Stimulated activated CD4-positive, alpha-beta T cell treated with anti-CD3 and anti-CD28 coated beads, TNF-alpha, amount 100 ng/mL, for 48 hours (primary cell): ENCODE results near the gene SOD2.
"Not testable (repeated sequence)": the region's sequence is repeated elsewhere in the genome, so short reads cannot be mapped to it uniquely, and the experiment has no call there.

Experiments
- DNase-seq, 3 donors: peaks; one replicate each; pipeline ENCODE4 v3.0.0-alpha.2; 2020; ENCODE audit warnings: low read depth in 3 of 3

Gene SOD2

DNA sequence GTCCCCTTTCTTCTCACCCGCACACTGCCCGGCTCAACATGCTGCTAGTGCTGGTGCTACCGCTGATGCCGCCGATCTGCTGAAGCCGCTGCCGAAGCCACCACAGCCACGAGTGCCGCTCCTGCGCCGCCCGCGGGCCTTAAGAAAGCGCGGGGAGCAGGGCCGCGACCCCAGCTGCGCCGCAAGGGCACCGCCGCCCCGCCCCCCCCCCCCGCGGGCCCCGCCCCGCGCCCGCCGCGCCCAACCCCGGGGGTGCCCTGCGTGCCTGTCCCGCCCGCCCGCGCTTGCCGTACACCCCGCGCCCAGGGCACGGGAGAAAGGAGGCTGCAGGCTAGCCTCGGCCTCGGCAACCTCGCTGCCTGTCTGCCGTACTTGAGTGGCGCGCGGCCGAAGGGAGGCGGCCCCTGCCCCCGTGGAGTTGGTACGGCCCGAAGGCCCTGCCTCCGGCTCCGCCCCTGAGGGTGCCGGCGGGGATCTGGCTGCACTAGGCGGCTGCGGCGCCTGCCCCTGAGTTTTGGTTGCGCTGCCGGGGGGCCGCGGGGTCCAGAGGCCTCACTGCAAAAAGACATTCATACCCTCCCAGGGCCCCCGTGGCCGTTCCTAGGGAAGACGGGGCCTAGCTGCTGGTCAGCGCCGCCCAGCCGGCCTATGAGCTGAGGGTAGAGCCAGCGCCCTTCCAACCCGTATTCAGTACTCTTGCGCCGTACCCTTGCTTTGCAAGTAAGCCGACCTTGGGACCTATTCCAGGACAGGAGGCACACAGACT lies at the start of gene SOD2:
SOD2 (minus strand) TSS at position 114 of the 766 bp plus-strand sequence; CDS start at position 40, 74 bp downstream.
- DNase-seq: peak; percentile 63 to 77 (median 72)

DNA sequence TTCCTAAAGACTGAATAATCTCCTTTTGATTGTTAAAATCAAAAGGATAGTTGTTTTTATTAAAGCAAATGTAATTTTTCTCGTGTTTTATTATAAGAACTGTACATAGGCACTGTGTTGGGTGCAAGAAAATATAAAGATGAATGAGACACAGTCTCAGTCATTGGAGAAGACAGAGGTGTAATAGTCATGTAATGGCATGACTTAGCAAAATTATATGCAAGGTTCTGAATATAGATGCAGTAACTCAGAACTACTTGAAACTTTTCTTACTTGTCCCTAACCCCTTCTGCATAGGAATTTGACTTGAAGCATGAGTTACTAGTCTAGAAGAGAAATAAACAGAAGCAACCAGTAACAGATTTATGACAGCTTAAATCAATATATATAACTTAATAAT lies 49.1 kb upstream of the SOD2 start:
- DNase-seq: no peak

DNA sequence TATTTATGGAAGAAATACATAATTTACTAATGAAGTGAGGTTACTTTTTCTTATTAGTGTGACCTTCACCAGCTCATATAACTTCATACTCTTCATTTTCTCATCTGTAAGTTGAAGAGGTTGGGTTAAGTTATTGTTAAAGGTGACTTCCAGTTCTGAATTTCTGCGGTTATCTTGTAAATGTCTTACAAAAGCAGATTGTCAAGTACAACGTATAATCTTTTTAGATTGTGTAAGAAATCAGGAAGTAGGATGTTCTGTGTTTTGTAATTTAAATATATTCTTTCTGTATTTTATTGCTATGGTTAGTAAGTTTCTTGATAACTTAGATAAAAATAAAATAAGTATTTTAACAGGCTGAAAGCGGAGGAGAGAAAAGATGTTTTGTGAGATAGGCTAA lies 46.3 kb upstream of the SOD2 start:
- DNase-seq: no peak

DNA sequence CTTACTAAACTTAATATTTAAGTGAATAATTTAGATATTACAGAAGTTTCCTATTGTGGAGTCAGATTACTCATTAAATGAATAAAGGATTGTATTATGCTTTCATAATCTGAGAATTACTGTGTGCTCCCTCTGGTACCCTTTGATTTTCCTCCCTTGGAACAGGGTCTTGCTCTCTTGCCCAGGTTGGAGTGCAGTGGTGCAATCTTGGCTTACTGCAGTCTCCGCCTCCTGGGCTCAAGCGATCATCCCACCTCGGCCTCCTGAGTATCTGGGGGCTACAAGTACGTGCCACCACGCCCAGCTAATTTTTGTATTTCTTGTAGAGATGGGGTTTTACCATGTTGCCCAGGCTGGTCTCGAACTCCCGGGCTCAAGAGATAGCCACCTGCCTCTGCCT lies 43.9 kb upstream of the SOD2 start:
- no peak for DNase-seq

DNA sequence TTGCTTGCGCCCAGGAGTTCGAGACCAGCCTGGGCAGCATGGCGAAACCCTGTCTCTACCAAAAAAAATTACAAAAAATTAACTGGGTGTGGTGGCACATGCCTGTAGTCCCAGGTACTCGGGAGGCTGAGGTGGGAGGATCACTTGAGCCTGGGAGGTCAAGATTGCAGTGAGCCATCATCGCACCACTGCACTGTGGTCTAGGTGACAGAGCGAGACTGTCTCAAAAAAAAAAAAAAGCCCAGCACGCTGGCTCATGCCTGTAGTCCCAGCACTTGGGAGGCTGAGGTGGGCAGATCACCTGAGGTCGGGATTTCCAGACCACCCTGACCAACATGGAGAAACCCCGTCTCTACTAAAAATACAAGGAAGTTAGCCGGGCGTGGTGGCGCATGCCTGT lies 40.4 kb upstream of the SOD2 start:
- DNase-seq: not testable (repeated sequence)

DNA sequence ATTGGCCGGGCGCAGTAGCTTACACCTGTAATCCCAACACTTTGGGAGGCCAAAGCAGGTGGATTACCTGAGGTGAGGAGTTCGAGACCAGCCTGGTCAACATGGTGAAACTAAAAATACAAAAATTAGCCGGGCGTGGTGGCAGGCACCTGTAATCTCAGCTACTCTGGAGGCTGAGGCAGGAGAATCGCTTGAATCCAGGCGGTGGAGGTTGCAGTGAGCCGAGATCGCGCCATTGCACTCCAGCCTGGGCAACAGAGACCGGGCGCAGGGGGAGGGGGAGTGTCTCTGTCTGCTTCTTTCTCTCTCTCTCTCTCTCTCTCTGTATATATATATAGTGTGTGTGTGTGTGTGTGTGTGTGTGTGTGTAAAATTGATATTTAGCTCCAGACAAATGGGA lies 39.5 kb upstream of the SOD2 start:
- not testable (repeated sequence) for DNase-seq

DNA sequence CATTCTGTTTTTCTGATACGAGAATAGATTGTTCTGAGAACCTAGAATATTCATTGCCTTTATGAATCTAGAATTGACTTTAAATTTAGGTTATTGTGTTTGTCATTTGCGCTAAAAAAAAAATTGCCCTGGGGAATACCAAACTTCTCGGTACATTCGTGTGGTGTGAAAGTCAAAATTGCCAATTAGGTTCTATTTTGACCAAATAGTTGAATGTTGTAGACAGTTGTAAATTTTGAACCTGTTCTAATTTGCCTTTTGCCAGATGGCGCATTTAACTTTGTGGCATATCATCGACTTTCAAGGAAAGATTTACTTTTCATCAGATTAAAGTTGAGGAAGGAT lies 37.3 kb upstream of the SOD2 start:
- DNase-seq: no peak

DNA sequence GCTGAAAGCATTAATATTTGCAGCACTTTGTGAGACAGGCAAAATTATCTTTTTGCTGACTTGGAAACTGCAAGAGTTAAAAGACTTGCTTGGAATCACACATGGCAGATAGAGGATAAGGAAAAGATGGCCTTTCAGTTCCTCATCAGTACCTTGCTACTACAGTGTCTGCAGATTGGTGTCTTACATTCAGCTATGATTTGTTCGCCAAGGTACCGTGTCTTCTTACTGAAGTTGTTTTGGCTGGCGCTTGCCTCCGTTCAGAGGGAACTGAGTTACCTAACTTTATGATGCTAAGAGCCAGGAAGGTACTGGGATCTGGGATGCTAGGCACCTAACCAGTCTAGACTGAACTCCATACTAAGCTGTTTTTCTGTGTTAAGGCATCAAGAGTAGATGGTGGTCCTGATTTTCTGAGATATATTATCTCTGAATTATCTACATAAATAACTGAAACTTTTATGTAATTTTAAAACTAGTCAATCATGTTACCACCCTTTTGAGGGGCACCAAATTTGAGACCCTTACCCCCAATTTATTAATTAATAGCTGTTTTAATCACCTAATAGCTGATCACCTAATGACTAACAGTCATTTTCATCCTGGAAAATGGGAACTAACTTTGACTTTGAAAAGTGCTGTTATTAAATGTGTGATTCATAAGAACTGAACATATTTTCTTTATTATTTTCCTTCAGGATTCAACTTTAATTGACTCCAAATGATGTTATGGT lies 36.7 kb upstream of the SOD2 start:
- DNase-seq: no peak

DNA sequence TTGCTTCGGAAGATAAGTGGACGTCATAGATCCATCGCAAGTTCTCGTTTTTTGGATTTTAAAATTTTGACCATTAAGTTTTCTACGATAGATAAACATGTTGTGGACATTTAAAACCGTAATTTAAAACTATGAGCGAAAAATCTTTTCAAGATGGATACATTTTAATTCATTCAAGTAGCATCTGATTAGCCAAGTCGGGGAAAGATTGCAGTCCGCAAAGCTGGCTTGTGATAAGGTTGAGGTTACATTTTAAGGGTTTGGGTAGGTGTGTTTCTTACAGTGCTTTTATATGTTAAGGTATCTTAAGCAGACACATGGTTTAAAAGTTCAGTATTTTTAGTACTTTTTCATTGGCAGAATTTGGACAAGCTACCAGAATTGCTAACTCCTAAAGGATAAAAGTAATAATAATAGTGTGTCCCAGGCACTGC lies 35.5 kb upstream of the SOD2 start:
- DNase-seq: no peak

DNA sequence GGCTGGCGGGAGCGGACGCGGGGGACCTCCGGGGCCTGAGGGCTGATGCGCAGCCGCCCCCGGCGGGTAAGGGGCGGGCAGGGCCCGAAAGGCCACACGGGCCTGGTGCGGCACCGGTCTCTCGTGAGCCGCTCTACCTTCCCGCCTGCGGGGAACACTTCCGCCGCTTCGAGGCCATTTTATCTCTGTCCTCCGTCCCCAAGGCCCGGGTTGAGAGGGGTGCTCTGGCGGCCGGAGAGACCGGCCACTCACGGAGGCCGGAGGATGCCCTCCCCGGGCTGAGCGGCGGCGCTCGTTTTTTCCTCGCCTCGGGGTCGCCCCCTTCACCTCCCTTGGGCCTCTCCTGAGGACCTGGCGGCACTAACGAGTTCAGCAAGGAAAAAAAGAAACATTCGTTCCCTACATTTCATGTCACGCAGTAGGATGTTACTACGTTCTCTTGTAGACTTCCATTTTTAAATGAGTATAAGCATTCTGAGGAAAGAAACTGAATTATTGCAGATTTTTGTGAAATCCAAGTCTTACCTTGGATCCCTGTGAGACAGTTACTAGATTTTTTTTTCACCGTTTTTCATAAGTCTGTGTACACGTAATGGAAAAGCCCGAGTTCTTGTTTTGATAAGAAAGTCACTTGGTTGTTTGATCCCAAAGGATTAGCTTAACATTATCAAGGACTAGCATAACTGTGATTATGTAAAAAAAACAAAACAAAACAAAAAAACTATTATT lies 34.8 kb upstream of the SOD2 start:
- DNase-seq: peak; percentile 5 to 40 (median 29)

DNA sequence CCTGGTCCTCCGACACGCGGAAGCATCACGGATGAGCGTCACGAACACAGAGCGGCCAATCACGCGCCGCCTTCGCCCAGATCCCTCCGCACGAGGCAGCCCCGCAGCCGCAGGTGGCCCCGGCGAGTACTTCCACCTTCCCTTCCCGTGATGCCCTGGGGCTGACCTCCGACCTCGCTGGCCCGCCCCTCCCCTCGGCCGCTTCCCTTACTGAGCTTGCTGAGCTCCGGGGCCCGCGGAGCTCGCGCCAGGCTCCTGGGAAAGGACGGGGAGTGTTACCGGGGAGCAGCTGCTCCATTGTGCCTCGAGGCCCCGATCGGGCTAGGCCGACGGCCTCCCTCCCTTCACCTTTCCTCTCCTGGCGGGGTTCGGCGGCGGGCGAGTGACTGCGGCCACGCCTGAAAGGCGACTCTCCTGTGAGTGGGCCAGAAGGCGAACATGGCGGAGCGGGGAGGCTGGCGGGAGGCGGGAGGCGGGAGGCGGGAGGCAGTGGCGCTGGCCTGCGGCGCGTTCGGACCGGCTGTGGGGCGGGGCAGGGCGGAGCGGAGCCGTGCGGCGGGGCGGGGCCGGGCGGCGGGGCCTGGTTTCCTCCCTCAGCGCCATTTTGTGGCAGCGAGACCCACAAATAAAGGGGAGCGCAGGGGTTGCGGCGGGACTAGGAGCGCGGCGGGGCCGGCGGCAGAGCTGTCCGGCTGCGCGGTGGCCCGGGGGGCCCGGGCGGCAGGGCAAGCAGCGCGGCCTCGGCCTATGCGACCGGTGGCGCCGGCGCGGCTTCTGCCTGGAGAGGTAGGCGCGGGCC lies 34.1 kb upstream of the SOD2 start, which contains the start of gene WTAP:
WTAP (plus strand) TSS at position 589 of the 799 bp plus-strand sequence. CDS start 8,760 bp downstream, outside the sequence.
- DNase-seq: peak; percentile 91 to 96 (median 93)

DNA sequence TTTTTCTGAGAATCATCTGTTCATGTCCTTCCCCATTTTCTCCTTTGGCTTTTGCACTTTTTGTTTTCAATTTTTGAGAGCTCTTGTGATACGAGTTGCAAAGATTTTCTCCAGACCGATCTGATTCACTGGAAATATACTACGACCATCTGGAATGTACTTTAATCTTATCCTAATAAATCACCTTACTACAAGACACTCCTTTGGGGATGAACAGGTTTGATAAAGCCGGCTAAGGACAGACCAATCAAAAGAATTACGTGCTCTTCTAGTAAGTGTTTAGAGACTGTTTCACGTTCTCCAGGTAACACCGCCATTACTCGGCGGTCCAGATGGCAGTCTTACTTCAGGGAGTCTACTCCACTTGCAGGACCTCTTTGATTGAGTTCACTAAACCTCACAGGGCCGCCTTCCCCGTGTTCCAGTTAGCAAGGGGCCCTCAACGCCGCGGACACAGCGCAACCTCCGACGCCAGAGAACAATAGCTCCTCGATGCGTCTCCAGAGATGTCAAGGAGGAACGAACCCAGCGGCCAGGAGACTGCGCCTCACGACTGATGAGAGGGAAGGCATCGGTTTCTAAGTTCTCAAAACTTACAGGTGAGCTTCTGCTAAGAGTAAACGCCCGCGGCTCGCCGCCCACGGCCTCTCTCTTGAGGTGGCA lies 33.3 kb upstream of the SOD2 start:
- no peak for DNase-seq

DNA sequence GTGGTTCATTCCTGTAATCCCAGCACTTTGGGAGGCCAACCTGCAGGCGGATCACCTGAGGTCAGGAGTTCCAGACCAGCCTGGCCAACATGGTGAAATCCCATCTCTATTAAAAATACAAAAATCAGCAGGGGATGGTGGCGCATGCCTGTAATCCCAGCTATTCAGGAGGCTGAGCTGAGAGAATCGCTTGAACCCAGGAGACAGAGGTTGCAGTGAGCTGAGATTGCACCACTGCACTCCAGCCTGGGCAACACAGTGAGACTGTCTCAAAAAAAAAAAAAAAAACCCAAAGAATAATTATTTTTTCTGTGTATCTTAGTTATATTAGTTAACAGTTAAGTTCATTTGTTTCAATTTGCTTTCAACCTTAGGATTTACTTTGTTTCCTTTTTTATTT lies 32.2 kb upstream of the SOD2 start:
- DNase-seq: not testable (repeated sequence)

DNA sequence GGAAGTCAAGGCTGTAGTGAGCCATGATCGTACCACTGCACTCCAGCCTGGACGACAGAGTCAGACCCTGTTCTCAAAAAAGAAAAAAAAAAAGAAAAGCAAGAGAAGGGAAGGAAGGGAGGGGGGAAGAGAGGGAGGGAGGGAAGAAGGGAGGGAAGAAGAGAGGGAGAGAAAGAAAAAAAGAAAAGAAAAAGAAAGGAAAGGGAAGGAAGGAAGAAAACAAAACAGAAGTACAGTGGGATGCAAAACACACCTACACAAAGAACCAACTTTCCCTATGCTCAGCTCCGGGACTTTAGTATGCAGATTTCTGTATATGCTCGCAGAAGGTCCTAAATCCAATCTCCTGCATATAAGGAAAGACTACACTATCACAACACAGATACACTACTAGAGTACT lies 31.7 kb upstream of the SOD2 start:
- DNase-seq: no peak

DNA sequence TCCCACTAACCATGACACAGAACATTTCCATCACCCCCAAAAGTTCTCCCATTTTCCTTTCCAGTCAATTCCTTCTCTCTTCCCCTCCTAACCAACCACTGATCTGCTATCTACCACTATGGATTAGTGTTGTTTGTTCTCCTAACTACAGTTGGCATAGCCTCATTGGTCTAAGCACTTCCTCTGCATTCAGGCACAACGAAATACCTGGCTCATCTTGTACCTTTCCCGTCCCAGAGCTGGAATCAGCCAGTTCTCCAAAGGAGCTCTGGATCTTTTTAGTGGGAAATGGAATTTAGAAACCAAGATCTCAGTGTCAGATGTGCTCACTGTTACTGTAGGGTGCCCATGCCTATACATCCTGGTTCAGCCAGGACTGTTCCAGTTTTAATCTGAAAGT lies 30.2 kb upstream of the SOD2 start:
- DNase-seq: no peak

DNA sequence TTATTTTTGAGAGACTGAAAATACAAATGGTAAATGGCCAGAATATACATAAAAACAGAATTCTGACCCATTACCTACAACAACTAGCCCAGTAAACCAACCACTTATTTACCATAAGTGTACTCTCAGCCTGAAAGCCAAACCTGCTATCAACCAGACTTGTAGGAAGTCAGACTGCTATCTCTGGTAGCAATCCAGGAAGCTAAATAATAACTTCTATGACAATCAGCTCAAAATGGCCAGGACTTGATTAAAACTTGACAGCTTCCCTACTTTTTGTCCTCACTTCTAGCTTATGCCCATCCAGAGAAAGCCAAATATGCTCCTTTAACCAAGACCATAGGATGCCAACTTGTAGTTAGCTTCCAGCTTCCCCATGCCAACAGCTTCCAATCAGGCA lies 29.6 kb upstream of the SOD2 start:
- no peak for DNase-seq

DNA sequence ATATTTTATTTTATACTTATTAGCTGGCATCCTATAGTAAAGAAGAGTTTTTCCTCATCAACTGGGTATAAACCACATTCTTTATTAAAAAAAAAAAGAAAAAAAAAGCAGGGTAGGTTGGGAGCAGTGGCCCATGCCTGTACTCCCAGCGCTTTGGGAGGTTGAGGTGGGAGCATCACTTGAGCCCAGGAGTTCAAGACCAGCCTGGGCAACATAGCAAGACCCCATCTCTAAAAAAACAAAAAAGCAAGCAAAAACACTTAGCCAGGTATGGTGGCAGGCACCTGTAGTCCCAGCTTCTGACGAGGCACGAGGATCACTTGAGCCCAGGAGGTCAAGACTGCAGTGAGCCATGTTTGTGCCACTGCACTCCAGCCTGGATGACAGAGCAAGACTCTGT lies 28.9 kb upstream of the SOD2 start:
- DNase-seq: not testable (repeated sequence)

DNA sequence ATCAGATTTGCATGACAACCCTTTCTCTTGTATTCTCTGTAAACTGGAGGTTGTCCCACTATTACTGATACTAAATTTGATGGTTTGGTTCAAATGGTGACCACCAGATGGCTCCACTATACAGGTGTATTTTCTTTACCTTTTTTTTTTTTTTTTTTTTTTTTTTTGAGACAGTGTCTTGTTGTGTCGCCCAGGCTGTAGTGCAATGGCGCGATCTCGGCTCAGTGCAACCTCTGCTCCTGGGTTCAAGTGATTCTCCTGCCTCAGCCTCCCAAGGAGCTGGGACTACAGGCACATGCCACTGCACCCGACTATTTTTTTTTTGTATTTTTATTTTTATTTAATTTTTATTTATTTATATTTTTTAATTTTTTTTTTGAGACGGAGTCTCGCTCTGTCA lies 27.7 kb upstream of the SOD2 start:
- no peak for DNase-seq

DNA sequence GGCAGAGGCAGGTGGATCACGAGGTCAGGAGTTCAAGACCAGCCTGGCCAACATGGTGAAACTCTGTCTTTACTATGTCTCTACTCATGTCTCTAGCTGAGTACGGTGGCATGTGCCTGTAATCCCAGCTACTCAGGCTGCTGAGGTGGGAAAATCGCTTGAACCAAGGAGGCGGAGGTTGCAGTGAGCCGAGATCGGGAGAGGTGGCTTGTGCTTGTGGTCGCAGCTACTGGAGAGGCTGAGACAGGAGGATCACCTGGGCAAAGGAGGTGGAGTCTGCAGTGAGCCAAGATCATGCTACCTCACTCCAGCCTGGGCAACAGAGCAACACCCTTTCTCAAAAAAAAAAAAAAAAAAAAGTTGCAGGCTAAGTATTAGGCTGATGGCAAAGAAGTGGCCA lies 26.2 kb upstream of the SOD2 start:
- no peak for DNase-seq

DNA sequence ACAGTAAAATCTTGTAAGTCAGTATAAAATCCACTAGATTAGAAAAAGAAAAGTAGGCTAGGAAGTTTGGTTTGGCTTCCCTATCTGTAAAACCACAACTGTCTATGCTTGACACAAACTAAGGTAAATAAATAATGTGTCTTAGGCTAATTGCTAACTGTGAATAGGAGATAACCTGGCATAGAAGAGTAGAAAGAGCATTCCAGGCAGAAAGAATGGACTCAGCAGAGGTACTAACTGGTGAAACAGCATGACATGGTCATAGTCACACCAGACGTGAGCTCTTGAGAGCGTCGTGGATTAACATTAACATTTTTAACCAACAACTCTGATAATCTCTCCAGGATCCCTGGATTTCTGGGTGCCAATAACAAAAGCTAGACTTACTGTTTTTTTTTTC lies 25.6 kb upstream of the SOD2 start:
- no peak for DNase-seq
